Loucy (cell line): ENCODE measurements around the gene PDIK1L.

Source experiments
- EZH2phosphoT487 ChIP-seq: fragments of 200-600 bp; IDR thresholded peaks from 2 replicates; pipeline ENCODE4 v1.6.1; 2018; ENCODE audit warnings: antibody characterized with exemption, mild to moderate bottlenecking, moderate library complexity, borderline replicate concordance
- TF ChIP-seq, protein P1 (sequence below): fragments of 200-600 bp; sonication (generic); conservative IDR thresholded peaks from 2 replicates; pipeline ENCODE4 v1.5.1; 2014; ENCODE audit warnings: mild to moderate bottlenecking, antibody characterized with exemption, low read length

DNA sequence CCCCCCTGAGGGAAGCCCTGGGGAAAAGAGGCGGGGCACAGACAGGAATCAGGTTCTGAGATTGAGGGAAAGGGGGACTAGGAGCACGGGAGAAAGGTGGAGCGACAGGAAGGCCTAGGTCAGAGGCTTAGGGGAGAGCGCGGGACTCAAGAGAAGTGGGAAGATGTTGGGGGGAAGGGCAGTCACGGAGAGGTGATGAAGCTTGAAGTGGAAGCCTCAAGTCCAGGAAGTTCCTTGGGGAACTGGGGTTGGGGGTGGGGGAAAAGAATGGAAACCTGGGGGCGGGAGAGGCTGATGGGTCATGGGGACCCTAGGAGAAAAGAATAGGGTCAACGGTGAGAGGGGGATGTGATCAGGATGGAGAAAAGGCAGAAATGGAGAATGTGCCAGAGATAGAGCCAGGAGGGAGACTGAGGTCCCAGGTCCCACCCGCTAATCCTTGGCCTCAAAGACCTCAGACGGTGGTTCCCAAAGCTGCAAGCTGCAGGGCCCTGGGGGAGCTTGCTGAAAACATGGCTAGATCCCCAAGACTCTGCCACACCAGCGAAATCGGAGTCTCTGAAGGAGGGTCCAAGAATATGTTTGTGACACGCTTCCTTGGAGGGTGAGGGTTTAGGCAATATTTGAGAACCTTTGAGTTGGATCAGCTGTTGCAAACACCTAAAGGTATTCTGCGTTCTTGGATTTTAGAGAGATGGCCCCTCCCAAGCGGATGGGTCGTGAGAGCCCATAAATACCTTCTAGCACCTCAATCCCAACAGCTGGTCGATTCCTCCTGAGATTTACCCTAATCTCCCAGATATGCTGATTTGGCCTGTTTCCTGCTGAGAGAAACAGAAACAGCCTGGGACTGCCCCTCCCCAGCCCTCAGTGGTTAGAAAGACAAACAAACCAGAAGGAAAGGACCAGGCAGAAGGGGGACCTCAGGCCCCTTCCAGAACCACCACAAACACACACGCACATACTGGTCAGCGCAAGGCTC, 53.5 kb downstream of the PDIK1L start:
- TF ChIP-seq, protein P1, sequence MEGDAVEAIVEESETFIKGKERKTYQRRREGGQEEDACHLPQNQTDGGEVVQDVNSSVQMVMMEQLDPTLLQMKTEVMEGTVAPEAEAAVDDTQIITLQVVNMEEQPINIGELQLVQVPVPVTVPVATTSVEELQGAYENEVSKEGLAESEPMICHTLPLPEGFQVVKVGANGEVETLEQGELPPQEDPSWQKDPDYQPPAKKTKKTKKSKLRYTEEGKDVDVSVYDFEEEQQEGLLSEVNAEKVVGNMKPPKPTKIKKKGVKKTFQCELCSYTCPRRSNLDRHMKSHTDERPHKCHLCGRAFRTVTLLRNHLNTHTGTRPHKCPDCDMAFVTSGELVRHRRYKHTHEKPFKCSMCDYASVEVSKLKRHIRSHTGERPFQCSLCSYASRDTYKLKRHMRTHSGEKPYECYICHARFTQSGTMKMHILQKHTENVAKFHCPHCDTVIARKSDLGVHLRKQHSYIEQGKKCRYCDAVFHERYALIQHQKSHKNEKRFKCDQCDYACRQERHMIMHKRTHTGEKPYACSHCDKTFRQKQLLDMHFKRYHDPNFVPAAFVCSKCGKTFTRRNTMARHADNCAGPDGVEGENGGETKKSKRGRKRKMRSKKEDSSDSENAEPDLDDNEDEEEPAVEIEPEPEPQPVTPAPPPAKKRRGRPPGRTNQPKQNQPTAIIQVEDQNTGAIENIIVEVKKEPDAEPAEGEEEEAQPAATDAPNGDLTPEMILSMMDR, result no peak
- no peak for TF ChIP-seq EZH2phosphoT487
